HT-29 (cell line): ENCODE results near the gene EFCAB6. TPM values are rescaled to one million over a fixed set of nuclear protein-coding genes. Genes with fewer than 3 reads are reported as not detected.
A peak's percentile ranks its signal among the peaks of the same experiment; 100 is the strongest.

Experiments used
- DNase-seq: peaks from one replicate; pipeline ENCODE4 v3.0.0-alpha.2; 2015; ENCODE audit warnings: low spot score
- total RNA-seq: library from RNA; depleted of rRNA; stranded (reverse); fragments of >200 nt; shearing (Covaris generic); gene quantifications from 2 replicates; pipeline ENCODE4 v1.2.3, GENCODE V29; 2014

Gene EFCAB6
- total RNA-seq, 1 experiment from 2014 or later = 0.08 TPM

- no peak for DNase-seq
Measured at GRCh38 chr22:43639228-43639948, 172.7 kb downstream of the EFCAB6 start.

DNA sequence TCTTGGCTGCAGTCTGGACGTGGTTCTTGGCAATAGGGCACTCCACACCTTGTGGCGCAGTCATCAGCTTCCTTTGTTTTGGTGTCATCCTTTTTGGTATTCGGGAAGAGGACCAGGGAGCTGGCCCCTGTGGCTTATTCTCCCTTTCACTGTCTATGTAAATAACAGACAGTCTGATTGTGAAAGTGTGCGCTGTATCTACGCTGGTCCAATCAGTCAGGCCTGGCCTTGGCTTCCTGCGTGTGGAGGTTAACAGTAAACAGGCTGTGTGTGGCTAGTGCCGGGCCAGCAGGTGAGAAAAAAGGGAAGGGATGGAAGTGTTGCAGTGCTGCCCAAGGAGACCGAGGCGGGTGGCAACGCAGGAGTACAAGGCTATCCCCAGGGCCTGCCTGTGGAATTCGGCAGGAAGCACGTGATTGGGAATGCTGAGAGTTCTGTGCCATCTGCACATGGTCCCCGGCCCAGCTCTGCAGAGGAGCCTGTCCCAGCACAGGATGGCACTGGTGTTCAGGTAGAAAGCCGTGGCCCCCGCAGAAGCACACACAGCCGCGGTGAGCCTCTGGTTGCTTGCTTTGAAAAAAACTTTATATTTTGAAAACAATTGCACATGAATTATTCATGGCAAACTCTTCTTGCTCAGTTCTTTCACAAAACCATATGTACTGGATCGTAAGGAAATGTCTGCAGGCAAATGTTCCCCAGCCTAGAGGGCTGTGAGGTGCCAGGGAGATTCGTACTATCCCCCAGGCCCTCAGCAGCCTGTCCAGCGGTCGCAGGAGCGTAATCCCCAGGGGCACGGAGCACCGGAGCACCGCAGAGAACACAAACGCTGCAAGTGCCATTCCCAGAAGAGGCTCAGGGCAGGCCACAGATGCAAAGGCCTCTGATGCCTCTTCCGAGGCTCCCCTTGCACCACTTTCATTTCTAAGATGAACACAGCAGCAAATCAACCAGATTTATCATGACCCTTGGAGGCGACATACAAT is 174.5 kb downstream of the EFCAB6 start:
- DNase-seq = no peak

DNA sequence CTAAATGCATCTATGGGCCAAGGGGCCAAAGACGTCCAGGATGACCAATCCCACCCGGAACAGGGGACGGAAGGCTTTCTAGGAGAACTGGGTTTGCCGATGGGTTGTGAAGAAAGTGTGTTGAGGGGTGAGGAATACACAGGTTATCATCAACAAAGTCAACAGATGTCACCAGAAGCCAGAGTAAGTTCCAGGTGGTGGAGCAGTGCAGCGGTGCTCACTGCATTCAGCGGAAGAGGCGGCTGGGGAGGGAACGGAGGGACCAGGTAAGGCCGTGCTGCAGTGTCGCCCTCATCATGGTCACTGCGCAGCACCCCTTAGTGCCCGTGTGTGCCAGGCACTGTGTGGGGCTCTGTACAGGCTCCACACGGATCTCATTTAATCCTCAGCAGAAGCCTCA is 176.0 kb downstream of the EFCAB6 start:
- DNase-seq = no peak

DNA sequence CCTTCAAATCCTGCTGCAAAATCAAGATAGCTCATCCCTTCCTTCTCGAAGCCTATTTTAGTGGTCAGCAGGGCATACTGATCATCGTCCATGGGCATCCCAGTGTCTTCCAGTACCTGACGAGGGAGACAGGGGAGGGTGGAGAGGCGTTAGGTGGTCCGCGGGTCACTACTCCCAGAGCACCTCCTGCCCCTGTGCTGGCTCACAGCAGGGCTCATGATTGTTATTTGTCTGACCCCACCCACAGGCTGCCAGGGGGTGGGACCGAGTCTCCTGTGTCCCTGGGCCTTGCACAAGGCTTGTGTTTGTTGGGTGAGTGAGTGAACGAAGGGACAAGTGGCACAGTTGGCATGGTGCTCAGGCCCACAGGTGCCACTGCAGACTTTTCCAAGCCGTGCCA is 177.0 kb downstream of the EFCAB6 start:
- no peak for DNase-seq

GRCh38 chr22:43634316-43634715 is 177.8 kb downstream of the EFCAB6 start:
- no peak for DNase-seq

- no peak for DNase-seq
Measured at GRCh38 chr22:43633631-43634285, 178.3 kb downstream of the EFCAB6 start.

DNA sequence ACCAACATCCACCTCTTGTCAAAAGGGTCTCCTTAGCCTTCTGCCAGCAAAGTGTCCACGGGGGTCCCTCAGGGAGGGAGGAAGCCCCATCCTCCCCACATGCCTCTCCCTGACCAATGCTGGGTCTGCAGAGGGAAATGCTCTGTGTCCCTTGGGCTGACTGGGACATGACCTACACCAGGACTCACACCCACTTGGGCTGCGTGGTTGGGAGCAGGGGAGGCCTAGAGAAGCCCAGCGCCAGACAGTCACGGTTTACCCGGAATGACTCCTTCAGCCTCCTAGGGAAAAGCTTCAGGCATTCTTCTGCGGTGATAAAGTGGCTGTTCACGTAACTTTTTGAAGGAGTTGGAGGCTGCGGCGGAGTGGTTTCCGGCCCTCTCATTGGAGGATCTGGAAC is 180.3 kb downstream of the EFCAB6 start:
- DNase-seq = no peak

DNA sequence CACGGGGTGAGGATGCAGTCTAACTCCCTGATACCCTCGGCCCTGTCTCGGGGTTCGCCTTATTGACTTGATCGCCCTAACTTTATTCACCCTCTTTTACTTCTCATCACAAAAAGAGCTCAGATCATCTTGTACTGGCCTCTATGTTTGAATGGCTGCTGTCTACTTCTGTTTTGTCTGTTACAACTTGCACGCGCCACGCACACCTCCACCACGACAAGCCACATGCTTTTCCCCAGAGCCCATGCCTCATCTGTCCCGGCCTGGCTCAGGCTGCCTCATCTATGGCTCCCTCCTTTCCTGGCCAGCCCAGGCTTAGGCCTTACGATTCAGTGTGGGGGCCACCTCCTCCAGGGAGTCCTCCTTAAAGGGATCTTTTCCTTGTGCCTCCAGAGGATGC is 180.9 kb downstream of the EFCAB6 start:
- DNase-seq = no peak

DNA sequence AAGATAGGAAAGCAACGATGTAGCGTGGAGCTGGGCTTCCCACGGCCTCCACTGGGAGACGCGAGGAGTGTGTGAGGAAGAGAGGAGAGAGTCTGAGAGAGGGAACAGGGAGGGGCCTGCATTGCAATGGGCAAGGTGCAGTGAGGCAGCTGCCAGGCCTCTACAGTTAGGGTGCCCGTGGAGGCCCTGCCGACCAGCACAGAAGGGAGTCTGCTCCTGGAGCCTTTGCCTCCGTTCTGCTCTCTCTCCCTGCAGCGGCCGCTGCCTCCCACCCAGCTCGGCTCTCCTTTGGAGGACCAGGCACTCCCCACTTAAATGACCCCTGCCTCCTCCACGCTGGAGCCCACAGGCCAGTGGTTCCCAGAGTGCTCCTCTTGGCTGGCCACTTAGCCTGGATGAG is 181.7 kb downstream of the EFCAB6 start:
- DNase-seq = no peak

DNA sequence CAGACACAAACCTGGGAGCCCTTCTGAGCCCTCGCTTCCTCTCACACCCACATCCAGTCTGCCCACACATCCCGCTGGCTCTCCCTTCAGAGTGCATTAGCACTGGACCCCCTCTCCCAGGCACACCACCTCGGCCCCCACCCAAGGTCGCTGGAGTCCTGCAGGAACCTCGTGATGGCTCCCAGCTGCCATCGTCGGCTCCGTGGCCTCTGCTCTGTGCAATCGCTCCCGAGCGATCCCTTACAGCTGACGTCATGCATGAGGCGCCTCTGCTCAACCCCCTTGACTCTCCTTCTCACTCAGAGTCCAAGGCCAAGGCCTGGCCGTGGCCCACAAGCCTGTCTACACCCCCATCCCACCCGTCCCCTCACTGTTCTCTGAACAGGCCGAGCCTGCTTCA is 183.9 kb downstream of the EFCAB6 start:
- DNase-seq = no peak

DNA sequence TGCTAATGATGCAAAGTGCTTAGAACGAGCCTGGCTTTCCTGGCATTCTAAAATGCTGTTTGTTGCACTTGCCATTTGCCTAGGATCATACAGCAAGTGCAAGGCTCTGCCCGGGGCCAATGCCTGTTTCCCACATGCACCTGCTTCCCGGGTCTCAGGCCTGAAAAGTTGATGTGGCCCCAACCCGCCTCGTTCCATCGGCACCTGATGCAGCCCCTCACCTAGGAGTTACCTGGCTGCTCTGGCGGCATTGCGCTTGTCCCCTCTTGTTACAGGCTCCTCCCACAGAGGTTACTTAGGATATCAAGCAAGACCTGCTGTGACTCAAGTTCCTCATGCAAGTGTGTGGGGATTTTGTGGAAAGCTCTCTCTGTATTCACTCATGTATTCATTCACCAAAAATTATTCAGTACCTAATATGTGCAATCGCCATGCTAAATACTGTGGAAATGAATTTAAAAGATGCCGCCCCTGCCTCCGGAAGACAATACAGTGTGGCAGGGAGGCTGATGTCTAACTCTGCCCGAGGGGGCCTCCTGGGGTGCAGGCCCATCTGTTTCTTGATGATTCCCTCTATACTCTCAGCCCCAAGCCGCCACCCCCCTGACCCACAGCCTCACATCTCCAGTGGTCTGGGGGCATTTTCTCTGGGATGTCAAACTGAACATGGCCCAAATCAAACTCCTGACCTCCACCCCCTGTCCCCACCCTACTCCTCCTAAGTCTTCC is 184.5 kb downstream of the EFCAB6 start:
- DNase-seq = no peak

GRCh38 chr22:43625242-43625641 is 186.9 kb downstream of the EFCAB6 start:
- no peak for DNase-seq

- DNase-seq = peak; percentile 1
Measured at GRCh38 chr22:43624144-43624998, 187.7 kb downstream of the EFCAB6 start.

DNA sequence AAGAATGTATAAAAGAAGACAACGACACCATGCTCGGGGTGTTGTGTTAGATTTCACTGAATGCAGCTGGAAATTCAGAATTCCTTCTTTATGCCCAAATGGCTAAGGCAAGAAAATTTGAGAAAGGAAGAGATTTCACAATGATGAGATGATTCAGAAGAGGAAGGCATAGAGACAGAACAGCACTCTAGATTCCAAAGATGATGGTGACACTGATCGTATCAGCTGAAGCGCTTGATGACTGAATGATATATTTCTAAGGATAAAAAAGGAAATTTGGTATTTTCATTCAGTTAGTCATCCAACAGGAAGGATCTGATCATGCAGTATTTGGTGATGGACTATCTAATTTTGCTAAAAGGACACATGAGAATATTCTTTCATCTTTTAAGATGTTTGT is 189.2 kb downstream of the EFCAB6 start:
- no peak for DNase-seq

DNA sequence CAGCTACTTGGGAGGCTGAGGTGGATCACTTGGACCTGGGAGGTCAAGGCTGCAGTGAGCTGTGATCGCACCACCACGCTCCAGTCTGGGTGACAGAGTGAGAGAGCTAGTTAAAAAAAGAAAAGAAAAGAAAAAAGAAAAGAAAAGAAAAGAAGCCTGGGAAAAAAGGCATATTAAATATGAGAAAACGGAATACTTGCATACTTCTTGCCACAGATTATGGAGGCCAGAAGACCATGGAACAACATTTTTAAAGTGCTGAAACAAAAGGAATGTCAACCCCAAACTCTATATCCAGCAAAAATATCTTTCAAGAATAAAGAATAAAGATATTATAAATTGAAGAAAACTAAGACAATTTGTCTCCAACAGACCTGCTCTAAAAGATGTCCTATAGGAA is 191.9 kb downstream of the EFCAB6 start:
- no peak for DNase-seq

DNA sequence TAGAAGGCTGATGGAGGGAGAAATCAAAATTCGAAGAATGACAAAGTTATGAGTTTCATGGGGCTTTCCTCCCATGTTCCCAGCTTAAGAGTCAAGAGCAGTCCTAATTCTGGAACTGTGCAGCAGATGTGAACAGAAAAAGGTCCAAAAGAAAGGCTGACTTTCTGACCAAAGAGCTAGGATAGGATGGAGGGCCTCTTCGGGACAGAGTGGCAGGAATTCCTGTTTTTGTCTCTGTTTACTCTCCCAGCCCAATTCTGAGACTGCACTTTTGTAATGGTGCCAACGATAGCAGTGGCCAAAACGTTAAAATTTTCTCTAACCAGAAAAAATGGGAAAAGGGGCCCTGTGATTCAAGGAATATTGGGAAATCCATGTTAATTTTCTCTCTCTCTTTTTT is 193.6 kb downstream of the EFCAB6 start:
- no peak for DNase-seq

DNA sequence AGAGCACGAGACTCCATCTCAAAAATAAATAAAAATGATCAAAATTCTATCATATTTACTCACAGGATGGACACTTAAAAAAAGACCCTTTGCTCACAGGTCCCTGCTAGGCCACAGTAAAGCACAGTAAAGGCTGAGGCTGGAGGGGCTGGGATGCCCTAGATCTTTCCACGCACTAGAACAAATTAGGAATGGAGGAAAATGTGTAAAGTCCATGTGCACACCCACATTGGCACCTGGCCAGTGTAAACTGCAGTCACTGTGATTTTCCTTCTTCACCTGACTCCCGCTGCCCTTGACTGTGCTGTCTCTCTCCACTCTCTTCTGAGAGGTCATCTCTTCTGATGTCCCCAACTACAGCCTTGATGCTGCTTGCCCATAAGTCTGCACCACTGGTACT is 195.5 kb downstream of the EFCAB6 start:
- peak; percentile 14 for DNase-seq

DNA sequence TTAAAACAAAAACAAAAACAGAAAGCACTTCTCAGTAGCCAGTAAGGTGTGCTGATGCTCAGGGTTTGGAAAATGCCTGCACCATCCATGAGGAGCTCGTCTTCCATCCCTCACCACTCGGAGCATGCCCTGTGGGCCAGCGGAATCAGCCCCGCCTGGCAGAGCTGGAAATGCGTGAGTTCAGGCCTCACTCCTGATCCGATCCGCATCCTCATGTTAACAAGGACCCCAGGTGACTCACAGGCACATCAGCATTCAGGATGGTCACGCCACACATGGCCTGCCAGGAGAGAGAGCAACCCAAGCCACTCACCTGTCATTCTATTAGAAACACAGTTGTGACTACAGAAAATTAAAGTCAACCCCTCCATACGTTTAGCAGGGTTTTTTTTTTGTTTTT is 211.8 kb downstream of the EFCAB6 start:
- DNase-seq = no peak

GRCh38 chr22:43592476-43592875 is 219.6 kb downstream of the EFCAB6 start:
- no peak for DNase-seq

- no peak for DNase-seq
Measured at GRCh38 chr22:43591380-43591779, 220.7 kb downstream of the EFCAB6 start.

DNA sequence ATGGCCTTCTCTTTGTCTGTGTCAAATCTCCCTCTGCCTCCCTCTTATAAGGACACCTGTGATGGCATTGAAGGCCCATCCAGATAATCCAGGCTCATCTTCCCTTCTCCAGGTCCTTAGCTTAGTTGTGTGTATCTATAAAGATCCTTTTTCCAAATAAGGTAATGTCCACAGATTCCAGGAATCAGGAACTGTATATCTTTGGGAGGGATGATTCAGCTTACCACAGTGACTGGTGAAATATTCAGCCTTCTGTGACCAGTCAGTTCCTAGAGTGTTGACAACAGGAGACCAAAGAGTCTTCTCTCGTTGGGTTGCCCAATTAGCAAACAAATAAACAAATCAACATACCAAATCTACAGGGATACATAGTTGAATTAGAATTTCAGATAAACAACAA is 224.5 kb downstream of the EFCAB6 start:
- no peak for DNase-seq
